CD8-positive, alpha-beta memory T cell (primary cell): ENCODE data around the gene PSME2. TPM values are rescaled to one million over a fixed set of nuclear protein-coding genes. Genes with fewer than 3 reads are reported as not detected.

Source experiments
- CTCF ChIA-PET: fragments of 350-600 bp; sonication (Branson Sonifier 250); formaldehyde crosslinking; loops from one replicate; lab custom pipeline; 2021; ENCODE audit warnings: antibody characterized with exemption; lab: Charles Lee
- POLR2A ChIA-PET: fragments of 350-600 bp; sonication (Branson Sonifier 250); formaldehyde crosslinking; loops from one replicate; lab custom pipeline; 2021; ENCODE audit warnings: antibody characterized with exemption; lab: Charles Lee
- DNase-seq, 5 donors: peaks; one replicate each; pipeline versions ENCODE4 v3.0.0 to v3.0.0-alpha.2; 2020 to 2022; ENCODE audit warnings: mixed read lengths in 1 of 5
- H3K27ac ChIP-seq: one replicate; pipeline ENCODE4 v1.7.0; 2013; ENCODE audit warnings: low read depth, mild to moderate bottlenecking, low read length, moderate library complexity
- H3K27me3 ChIP-seq: 2 replicates; pipeline ENCODE4 v1.7.0; 2013; ENCODE audit warnings: low read length, mild to moderate bottlenecking; ENCODE audit not compliant: insufficient read depth, poor library complexity, severe bottlenecking
- H3K36me3 ChIP-seq: 2 replicates; pipeline ENCODE4 v1.7.0; 2013; ENCODE audit warnings: mild to moderate bottlenecking, low read length, moderate library complexity; ENCODE audit not compliant: insufficient read depth
- H3K4me1 ChIP-seq: 2 replicates; pipeline ENCODE4 v1.7.0; 2013; ENCODE audit warnings: mild to moderate bottlenecking, low read length, moderate library complexity; ENCODE audit not compliant: insufficient read depth
- H3K4me3 ChIP-seq: 2 replicates; pipeline ENCODE4 v1.7.0; 2013; ENCODE audit warnings: mild to moderate bottlenecking, low read length
- H3K9me3 ChIP-seq: 2 replicates; pipeline ENCODE4 v1.7.0; 2013; ENCODE audit warnings: mild to moderate bottlenecking, low read length
- H3K27ac Mint-ChIP-seq, 8 donors: one replicate each; pipeline ENCODE4 v1.8.0; 2020 to 2021; ENCODE audit warnings: mixed read lengths in 8 of 8, mild to moderate bottlenecking in 6 of 8, inconsistent platforms in 3 of 8, moderate library complexity in 3 of 8
- H3K27me3 Mint-ChIP-seq, 2 donors: one replicate each; pipeline ENCODE4 v1.8.0; 2020 to 2021; ENCODE audit warnings: mixed read lengths in 2 of 2, mild to moderate bottlenecking in 1 of 2, moderate library complexity in 1 of 2
- H3K36me3 Mint-ChIP-seq, 3 donors: one replicate each; pipeline ENCODE4 v1.8.0; 2020 to 2021; ENCODE audit warnings: mixed read lengths in 3 of 3, inconsistent platforms in 1 of 3, mild to moderate bottlenecking in 1 of 3
- H3K4me1 Mint-ChIP-seq, 3 donors: one replicate each; pipeline ENCODE4 v1.8.0; 2020 to 2021; ENCODE audit warnings: mixed read lengths in 3 of 3, inconsistent platforms in 1 of 3, mild to moderate bottlenecking in 1 of 3
- H3K4me3 Mint-ChIP-seq, 7 donors: one replicate each; pipeline ENCODE4 v1.8.0; 2020 to 2021; ENCODE audit warnings: mixed read lengths in 7 of 7, mild to moderate bottlenecking in 6 of 7, moderate library complexity in 4 of 7, inconsistent platforms in 2 of 7
- H3K9me3 Mint-ChIP-seq, 5 donors: one replicate each; pipeline ENCODE4 v1.8.0; 2020 to 2022; ENCODE audit warnings: mixed read lengths in 5 of 5, mild to moderate bottlenecking in 3 of 5, moderate library complexity in 2 of 5, inconsistent platforms in 1 of 5
- polyA plus RNA-seq: library from polyadenylated mRNA; unstranded; fragments of 300-500 nt; fragmentation: Illumina TruSeq; gene quantifications from one replicate; pipeline ENCODE4 v1.2.3, GENCODE V29; 2021
- total RNA-seq, 2 experiments: library from RNA; stranded (reverse); gene quantifications; one replicate each; pipeline ENCODE4 v1.2.3, GENCODE V29; 2021

PSME2 gene
- total and polyA plus RNA-seq, 3 experiments from 2014 or later: 368 to 534 (median 376) TPM

DNA sequence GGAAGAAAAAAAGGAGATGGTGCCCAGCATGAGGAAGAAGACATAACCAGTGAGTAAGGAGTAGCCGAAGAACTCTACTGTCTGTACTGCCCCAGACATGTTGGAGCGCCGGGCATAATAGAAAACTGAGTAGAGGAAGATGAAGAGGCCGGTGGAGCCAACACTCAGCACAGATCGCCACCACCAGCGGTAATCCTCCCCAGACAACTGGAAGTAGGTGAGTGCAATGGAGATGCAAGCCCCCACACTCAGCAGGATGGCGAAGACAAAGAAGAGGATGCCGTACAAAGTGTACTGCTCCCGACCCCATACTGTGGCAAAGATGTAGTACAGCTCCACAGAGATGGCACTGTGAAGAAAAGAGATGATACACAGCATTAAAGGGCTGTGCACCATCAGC lies 43.0 kb upstream of the PSME2 start:
- no peaks in the 10 kb centered on the region for H3K9me3 Mint-ChIP-seq

GRCh38 chr14:24189059-24189375 lies 42.6 kb upstream of the PSME2 start:
- no peaks in the 10 kb centered on the region for H3K27me3 ChIP-seq
- no peaks in the 10 kb centered on the region for H3K9me3 ChIP-seq
- Mint-ChIP-seq H3K4me1 (peaks cover 27 to 58% (median 46%) of the 10 kb centered on the region in 3 donors), H3K9me3 (no peaks in the 10 kb centered on the region), H3K27me3 (no peaks in the 10 kb centered on the region), H3K27ac (peak overlapping the region; percentile 80 to 99 (median 96)), H3K4me3 (peak overlapping the region; percentile 90 to 95 (median 92)), H3K36me3 (peaks cover 0 to 62% (median 8%) of the 10 kb centered on the region in 3 donors)
- ChIA-PET POLR2A (interaction anchor here (0.6 to 2.0 kb wide), 8 partner anchors 18 to 54 kb away, joined by 3 to 16 read pairs (median 4); partner anchors contain the start of genes CHMP4A, IRF9, MDP1 and PSME1), CTCF (interaction anchor here (0.5 to 5.2 kb wide), 14 partner anchors 11 to 242 kb away, joined by 3 to 36 read pairs (median 5); partner anchors contain the start of genes CHMP4A, CIDEB, DCAF11 and IRF9)
- H3K4me1 ChIP-seq: peaks cover 32% of the 10 kb centered on the region
- H3K36me3 ChIP-seq: peaks cover 42% of the 10 kb centered on the region
- no peak for DNase-seq
- peak overlapping the region; percentile 74 for H3K27ac ChIP-seq
- no peak overlapping the region for H3K4me3 ChIP-seq

More for the DNA sequence above, 43.0 kb upstream of the PSME2 start:
- H3K27me3 Mint-ChIP-seq: no peaks in the 10 kb centered on the region
- Histone ChIP-seq H3K27me3 (no peaks in the 10 kb centered on the region), H3K9me3 (no peaks in the 10 kb centered on the region), H3K4me1 (peaks cover 37% of the 10 kb centered on the region), H3K36me3 (peaks cover 41% of the 10 kb centered on the region), H3K4me3 (no peak overlapping the region), H3K27ac (no peak overlapping the region)
- H3K4me3 Mint-ChIP-seq: peak overlapping the region in 2 of 7 donors; percentile 94 to 95
- no peak for DNase-seq
- ChIA-PET CTCF (interaction anchor here (1.0 to 5.2 kb wide), 13 partner anchors 17 to 242 kb away, joined by 3 to 36 read pairs (median 6); partner anchors contain the start of genes CHMP4A, CIDEB, DCAF11 and IRF9), POLR2A (interaction anchor here (1.3 to 2.0 kb wide), 7 partner anchors 23 to 54 kb away, joined by 3 to 16 read pairs (median 4); partner anchors contain the start of genes CHMP4A, IRF9, MDP1 and PSME1)
- peak overlapping the region; percentile 44 to 99 (median 96) for H3K27ac Mint-ChIP-seq
- H3K36me3 Mint-ChIP-seq: peaks cover 0 to 62% (median 8%) of the 10 kb centered on the region in 3 donors
- H3K4me1 Mint-ChIP-seq: peaks cover 31 to 62% (median 50%) of the 10 kb centered on the region in 3 donors

DNA sequence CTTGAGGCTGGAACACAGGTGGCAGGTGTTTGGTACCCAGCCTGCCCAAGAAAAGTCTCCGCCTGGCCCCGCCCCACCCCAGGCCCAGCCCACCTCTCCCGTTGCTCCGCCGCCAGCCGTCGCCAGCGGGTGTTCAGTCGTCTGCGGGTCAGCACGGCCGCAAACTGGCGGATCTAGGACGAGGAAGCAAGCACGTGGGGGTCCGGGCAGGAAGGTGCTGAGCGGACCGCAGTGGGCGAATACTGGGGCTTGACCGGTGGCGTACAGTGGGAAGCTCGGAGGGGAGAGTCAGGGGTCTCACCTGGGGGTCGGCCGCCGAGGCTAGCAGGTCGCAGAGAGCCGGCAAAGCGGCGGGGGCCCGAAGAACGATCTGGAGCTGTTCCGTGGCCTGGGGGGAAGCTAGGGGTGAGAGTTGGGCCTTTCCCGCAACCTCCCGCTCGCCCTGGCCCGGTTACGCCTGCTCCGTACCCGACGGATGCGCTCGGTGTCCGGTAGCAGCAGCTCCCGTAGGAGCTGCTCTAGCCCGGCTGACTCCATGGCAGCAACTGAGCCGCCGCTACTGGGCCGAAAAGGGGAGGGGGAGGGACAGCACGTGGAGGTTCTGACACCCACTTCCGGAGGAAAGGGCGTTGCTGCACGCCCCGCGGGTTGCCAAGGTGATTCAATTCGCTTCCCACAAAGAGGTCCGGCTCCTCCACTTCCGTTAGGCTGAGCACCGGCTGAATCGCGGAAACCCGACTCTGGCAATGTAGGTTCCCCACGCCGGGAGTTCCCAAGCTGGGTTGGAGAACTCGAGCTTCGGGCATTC lies 42.0 kb upstream of the PSME2 start, which contains the start of gene IPO4:
Gene IPO4, minus strand, starts transcription at position 566 of the 808 bp plus-strand sequence. Its CDS starts 29 bp downstream, at position 537.
- CTCF ChIA-PET: interaction anchor here (0.5 to 5.2 kb wide), 14 partner anchors 11 to 243 kb away, joined by 3 to 36 read pairs (median 5); partner anchors contain the start of genes CHMP4A, CIDEB, DCAF11 and IRF9
- DNase-seq: peak; percentile 91 to 97 (median 94)
- Histone ChIP-seq H3K36me3 (peaks cover 44% of the 10 kb centered on the region), H3K4me1 (peaks cover 31% of the 10 kb centered on the region), H3K27me3 (no peaks in the 10 kb centered on the region), H3K4me3 (peak within 1 kb of the TSS; percentile 85), H3K9me3 (no peaks in the 10 kb centered on the region), H3K27ac (peak within 1 kb of the TSS; percentile 74)
- H3K27ac Mint-ChIP-seq: peak within 1 kb of the TSS; percentile 80 to 99 (median 96)
- peaks cover 0 to 65% (median 8%) of the 10 kb centered on the region in 3 donors for H3K36me3 Mint-ChIP-seq
- H3K27me3 Mint-ChIP-seq: no peaks in the 10 kb centered on the region
- H3K9me3 Mint-ChIP-seq: no peaks in the 10 kb centered on the region
- peaks cover 25 to 56% (median 43%) of the 10 kb centered on the region in 3 donors for H3K4me1 Mint-ChIP-seq
- H3K4me3 Mint-ChIP-seq: peak within 1 kb of the TSS; percentile 90 to 95 (median 92)
- POLR2A ChIA-PET: interaction anchor here (0.6 to 2.0 kb wide), 9 partner anchors 18 to 156 kb away, joined by 3 to 16 read pairs (median 4); partner anchors contain the start of genes CHMP4A, IRF9, MDP1 and PSME1

GRCh38 chr14:24187539-24187915 lies 41.1 kb upstream of the PSME2 start:
- Histone ChIP-seq H3K27ac (no peak overlapping the region), H3K9me3 (no peaks in the 10 kb centered on the region), H3K4me3 (peak overlapping the region; percentile 85), H3K4me1 (peaks cover 28% of the 10 kb centered on the region), H3K36me3 (peaks cover 41% of the 10 kb centered on the region), H3K27me3 (no peaks in the 10 kb centered on the region)
- no peak for DNase-seq
- no peaks in the 10 kb centered on the region for H3K9me3 Mint-ChIP-seq
- peak overlapping the region; percentile 90 to 95 (median 92) for H3K4me3 Mint-ChIP-seq
- CTCF ChIA-PET: interaction anchor here (0.8 to 5.2 kb wide), 4 partner anchors 26 to 249 kb away, joined by 3 to 36 read pairs (median 5); partner anchors contain the start of genes IRF9 and TINF2
- no peaks in the 10 kb centered on the region for H3K27me3 Mint-ChIP-seq
- peaks cover 0 to 68% (median 2%) of the 10 kb centered on the region in 3 donors for H3K36me3 Mint-ChIP-seq
- peak overlapping the region; percentile 80 to 99 (median 96) for H3K27ac Mint-ChIP-seq
- POLR2A ChIA-PET: interaction anchor here (1.3 kb wide), 1 partner anchor 25 kb away, joined by 3 read pairs; no protein-coding TSS in a partner anchor
- peaks cover 24 to 49% (median 36%) of the 10 kb centered on the region in 3 donors for H3K4me1 Mint-ChIP-seq

- Mint-ChIP-seq H3K27ac (peak overlapping the region; percentile 58 to 99 (median 86)), H3K36me3 (peaks cover 0 to 68% (median 0%) of the 10 kb centered on the region in 3 donors), H3K4me3 (peak overlapping the region; percentile 34 to 94 (median 69)), H3K27me3 (no peaks in the 10 kb centered on the region), H3K9me3 (no peaks in the 10 kb centered on the region), H3K4me1 (peaks cover 21 to 43% (median 30%) of the 10 kb centered on the region in 3 donors)
- H3K4me1 ChIP-seq: peaks cover 25% of the 10 kb centered on the region
- H3K27me3 ChIP-seq: no peaks in the 10 kb centered on the region
- no peaks in the 10 kb centered on the region for H3K9me3 ChIP-seq
- H3K36me3 ChIP-seq: peaks cover 36% of the 10 kb centered on the region
- no peak for DNase-seq
- ChIA-PET POLR2A (interaction anchor here (1.3 kb wide), 1 partner anchor 25 kb away, joined by 3 read pairs; no protein-coding TSS in a partner anchor), CTCF (interaction anchor here (0.8 to 5.2 kb wide), 4 partner anchors 26 to 250 kb away, joined by 3 to 36 read pairs (median 5); partner anchors contain the start of genes IRF9 and TINF2)
- H3K4me3 ChIP-seq: no peak overlapping the region
- no peak overlapping the region for H3K27ac ChIP-seq
These were observed 40.6 kb upstream of the PSME2 start for GRCh38 chr14:24186831-24187538.

- Mint-ChIP-seq H3K9me3 (no peaks in the 10 kb centered on the region), H3K27me3 (no peaks in the 10 kb centered on the region), H3K27ac (peak overlapping the region in 3 of 8 donors; percentile 58 to 99 (median 66)), H3K36me3 (peaks cover 0 to 70% (median 3%) of the 10 kb centered on the region in 3 donors), H3K4me1 (peaks cover 24 to 34% (median 29%) of the 10 kb centered on the region in 3 donors), H3K4me3 (peak overlapping the region in 1 of 7 donors; percentile 24)
- Histone ChIP-seq H3K4me3 (no peak overlapping the region), H3K4me1 (peaks cover 25% of the 10 kb centered on the region), H3K27ac (no peak overlapping the region), H3K36me3 (peaks cover 31% of the 10 kb centered on the region), H3K27me3 (no peaks in the 10 kb centered on the region), H3K9me3 (no peaks in the 10 kb centered on the region)
- no peak for DNase-seq
- ChIA-PET CTCF (interaction anchor here (1.3 to 5.2 kb wide), 3 partner anchors 10 to 246 kb away, joined by 4 to 36 read pairs (median 6); partner anchors contain the start of genes IRF9 and TM9SF1), POLR2A (interaction anchor here (0.6 to 1.2 kb wide), 2 partner anchors 10 to 27 kb away, joined by 3 read pairs; no protein-coding TSS in a partner anchor)
These were observed 39.3 kb upstream of the PSME2 start for GRCh38 chr14:24185741-24186140.

- Mint-ChIP-seq H3K4me3 (peak overlapping the region in 1 of 7 donors; percentile 65), H3K36me3 (peaks cover 0 to 73% (median 4%) of the 10 kb centered on the region in 3 donors), H3K27me3 (no peaks in the 10 kb centered on the region), H3K27ac (peak overlapping the region in 3 of 8 donors; percentile 18 to 99 (median 35)), H3K4me1 (peaks cover 24 to 33% (median 29%) of the 10 kb centered on the region in 3 donors), H3K9me3 (no peaks in the 10 kb centered on the region)
- no peak for DNase-seq
- peaks cover 37% of the 10 kb centered on the region for H3K36me3 ChIP-seq
- ChIA-PET POLR2A (interaction anchor here (1.2 kb wide), 1 partner anchor 11 kb away, joined by 3 read pairs; no protein-coding TSS in a partner anchor), CTCF (interaction anchor here (1.3 to 5.2 kb wide), 3 partner anchors 10 to 247 kb away, joined by 4 to 36 read pairs (median 6); partner anchors contain the start of genes IRF9 and TM9SF1)
- peaks cover 25% of the 10 kb centered on the region for H3K4me1 ChIP-seq
- H3K27me3 ChIP-seq: no peaks in the 10 kb centered on the region
- H3K4me3 ChIP-seq: no peak overlapping the region
- no peaks in the 10 kb centered on the region for H3K9me3 ChIP-seq
- no peak overlapping the region for H3K27ac ChIP-seq
These were observed 38.6 kb upstream of the PSME2 start for GRCh38 chr14:24185026-24185425.
